Gastroesophageal sphincter (tissue), 3 donors: Measurements from ENCODE around the gene KIDINS220.

Experiments
- EP300 ChIP-seq: sonication (generic); formaldehyde crosslinking; IDR thresholded peaks from one replicate; pipeline ENCODE4 v1.6.1; 2017; ENCODE audit warnings: antibody characterized with exemption, mild to moderate bottlenecking
- POLR2A ChIP-seq, 2 donors: fragments of 450-650 bp; IDR thresholded peaks; one replicate each; pipeline ENCODE4 v1.6.1; 2017; ENCODE audit warnings: antibody characterized with exemption in 2 of 2, mild to moderate bottlenecking in 2 of 2, moderate library complexity in 1 of 2
- POLR2AphosphoS5 ChIP-seq: sonication (generic); formaldehyde crosslinking; IDR thresholded peaks from one replicate; pipeline ENCODE4 v1.6.1; 2017; ENCODE audit warnings: antibody characterized with exemption
- TF ChIP-seq, protein P1 (sequence below), 4 experiments: fragments of 200-600 bp in 2 of 4; fragments of 450-650 bp in 2 of 4; sonication (generic) in 1 of 4; IDR thresholded peaks; one replicate each; pipeline ENCODE4 v1.5.1; 2017 to 2019; ENCODE audit warnings: antibody characterized with exemption in 4 of 4, mild to moderate bottlenecking in 2 of 4, moderate library complexity in 2 of 4

DNA sequence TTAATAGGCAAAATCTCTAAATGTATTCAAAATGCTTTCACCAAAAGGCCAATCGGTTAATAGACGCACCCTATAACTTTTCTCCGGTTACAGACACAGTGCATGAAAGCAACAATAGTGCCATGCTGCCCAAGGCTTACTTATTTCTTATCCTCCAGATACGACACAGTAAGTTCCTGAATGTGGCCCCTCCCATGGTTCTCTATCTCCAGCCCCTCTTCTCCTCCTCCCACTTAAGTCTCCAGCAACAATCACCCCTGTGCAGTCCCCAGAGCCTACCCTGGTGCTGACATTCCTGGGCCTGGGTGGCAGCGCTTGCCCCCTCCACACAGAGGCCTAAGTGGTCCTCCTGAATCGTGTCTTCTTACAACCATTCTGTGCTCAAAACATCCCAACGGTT, 3.6 kb downstream of the KIDINS220 start:
- TF ChIP-seq EP300 (no peak), POLR2AphosphoS5 (no peak), POLR2A (IDR thresholded peaks at IDR 0.05) (no peak)
- TF ChIP-seq, protein P1, sequence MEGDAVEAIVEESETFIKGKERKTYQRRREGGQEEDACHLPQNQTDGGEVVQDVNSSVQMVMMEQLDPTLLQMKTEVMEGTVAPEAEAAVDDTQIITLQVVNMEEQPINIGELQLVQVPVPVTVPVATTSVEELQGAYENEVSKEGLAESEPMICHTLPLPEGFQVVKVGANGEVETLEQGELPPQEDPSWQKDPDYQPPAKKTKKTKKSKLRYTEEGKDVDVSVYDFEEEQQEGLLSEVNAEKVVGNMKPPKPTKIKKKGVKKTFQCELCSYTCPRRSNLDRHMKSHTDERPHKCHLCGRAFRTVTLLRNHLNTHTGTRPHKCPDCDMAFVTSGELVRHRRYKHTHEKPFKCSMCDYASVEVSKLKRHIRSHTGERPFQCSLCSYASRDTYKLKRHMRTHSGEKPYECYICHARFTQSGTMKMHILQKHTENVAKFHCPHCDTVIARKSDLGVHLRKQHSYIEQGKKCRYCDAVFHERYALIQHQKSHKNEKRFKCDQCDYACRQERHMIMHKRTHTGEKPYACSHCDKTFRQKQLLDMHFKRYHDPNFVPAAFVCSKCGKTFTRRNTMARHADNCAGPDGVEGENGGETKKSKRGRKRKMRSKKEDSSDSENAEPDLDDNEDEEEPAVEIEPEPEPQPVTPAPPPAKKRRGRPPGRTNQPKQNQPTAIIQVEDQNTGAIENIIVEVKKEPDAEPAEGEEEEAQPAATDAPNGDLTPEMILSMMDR (IDR thresholded peaks at IDR 0.05) = no peak
